Measurements from ENCODE around the gene OR2K2.

- TF ChIP-seq EZH2 (IDR thresholded peaks at IDR 0.05; ENCODE audit: borderline replicate concordance, low read length) (no peak), CTCF (IDR thresholded peaks at IDR 0.05; ENCODE audit: low read length) (no peak)
Observed at GRCh38 chr9:111284703-111285102, 45.3 kb downstream of the OR2K2 start.
